ENCODE results near the gene TDP1.
"Not testable (repeated sequence)": the region's sequence is repeated elsewhere in the genome, so short reads cannot be mapped to it uniquely, and the experiment has no call there.

Gene TDP1

GRCh38 chr14:90062822-90063539 lies 107.3 kb downstream of the TDP1 start:
- no peak for TF ChIP-seq CTCF (IDR thresholded peaks at IDR 0.05; ENCODE audit: borderline replicate concordance, insufficient read depth, low read depth, low read length)
- no peak overlapping the region for H3K4me3 ChIP-seq (ENCODE audit: low read depth, low read length)

GRCh38 chr14:90072350-90072749 lies 116.6 kb downstream of the TDP1 start:
- no peak overlapping the region for H3K4me3 ChIP-seq (ENCODE audit: low read depth, low read length)
- TF ChIP-seq CTCF (IDR thresholded peaks at IDR 0.05; ENCODE audit: borderline replicate concordance, insufficient read depth, low read depth, low read length): no peak

GRCh38 chr14:90079576-90079975 lies 123.8 kb downstream of the TDP1 start:
- TF ChIP-seq CTCF (IDR thresholded peaks at IDR 0.05; ENCODE audit: borderline replicate concordance, insufficient read depth, low read depth, low read length): no peak
- no peak overlapping the region for H3K4me3 ChIP-seq (ENCODE audit: low read depth, low read length)

GRCh38 chr14:90087433-90087832 lies 131.7 kb downstream of the TDP1 start:
- H3K4me3 ChIP-seq (ENCODE audit: low read depth, low read length): no peak overlapping the region
- no peak for TF ChIP-seq CTCF (IDR thresholded peaks at IDR 0.05; ENCODE audit: borderline replicate concordance, insufficient read depth, low read depth, low read length)

GRCh38 chr14:90088176-90088575 lies 132.4 kb downstream of the TDP1 start:
- no peak overlapping the region for H3K4me3 ChIP-seq (ENCODE audit: low read depth, low read length)
- no peak for TF ChIP-seq CTCF (IDR thresholded peaks at IDR 0.05; ENCODE audit: borderline replicate concordance, insufficient read depth, low read depth, low read length)

- H3K4me3 ChIP-seq (ENCODE audit: low read depth, low read length): not testable (repeated sequence)
Observed at GRCh38 chr14:90089486-90089885, 133.8 kb downstream of the TDP1 start.

- no peak for TF ChIP-seq CTCF (IDR thresholded peaks at IDR 0.05; ENCODE audit: borderline replicate concordance, insufficient read depth, low read depth, low read length)
- H3K4me3 ChIP-seq (ENCODE audit: low read depth, low read length): no peak overlapping the region
Observed at GRCh38 chr14:90091393-90091792, 135.7 kb downstream of the TDP1 start.

Measured in GM12875 (cell line).